GM12891 (cell line): ENCODE measurements around the gene TEX28.
"Not testable (repeated sequence)": the region's sequence is repeated elsewhere in the genome, so short reads cannot be mapped to it uniquely, and the experiment has no call there.

ENCODE experiments used
- DNase-seq: peaks from one replicate; pipeline ENCODE4 v3.0.0; 2011; ENCODE audit warnings: low spot score; ENCODE audit not compliant: insufficient read length
- FAIRE-seq: peaks from 2 replicates; lab custom pipeline; 2011; peaks lifted over from hg19 to GRCh38; lab: Jason Lieb, UNC
- PAX5 ChIP-seq: IDR thresholded peaks from 2 replicates; pipeline ENCODE4 v1.6.1; 2011; ENCODE audit warnings: low read length, moderate library complexity, mild to moderate bottlenecking; ENCODE audit not compliant: insufficient read depth, severe bottlenecking
- POLR2A ChIP-seq: IDR thresholded peaks from 2 replicates; pipeline ENCODE4 v1.6.1; 2011; ENCODE audit warnings: low read depth, low read length, control low read depth
- POLR2AphosphoS5 ChIP-seq: IDR thresholded peaks from 2 replicates; pipeline ENCODE4 v1.6.1; 2011; ENCODE audit warnings: low read depth, low read length, control low read depth
- POU2F2 ChIP-seq: IDR thresholded peaks from 2 replicates; pipeline ENCODE4 v1.6.1; 2011; ENCODE audit warnings: low read depth, mild to moderate bottlenecking, control low read depth, low read length, moderate library complexity
- SPI1 ChIP-seq: IDR thresholded peaks from 2 replicates; pipeline ENCODE4 v1.6.1; 2011; ENCODE audit warnings: low read depth, low read length, control low read depth
- TAF1 ChIP-seq: IDR thresholded peaks from 2 replicates; pipeline ENCODE4 v1.6.1; 2011; ENCODE audit warnings: low read depth, low read length, control low read depth

TEX28 gene

DNA sequence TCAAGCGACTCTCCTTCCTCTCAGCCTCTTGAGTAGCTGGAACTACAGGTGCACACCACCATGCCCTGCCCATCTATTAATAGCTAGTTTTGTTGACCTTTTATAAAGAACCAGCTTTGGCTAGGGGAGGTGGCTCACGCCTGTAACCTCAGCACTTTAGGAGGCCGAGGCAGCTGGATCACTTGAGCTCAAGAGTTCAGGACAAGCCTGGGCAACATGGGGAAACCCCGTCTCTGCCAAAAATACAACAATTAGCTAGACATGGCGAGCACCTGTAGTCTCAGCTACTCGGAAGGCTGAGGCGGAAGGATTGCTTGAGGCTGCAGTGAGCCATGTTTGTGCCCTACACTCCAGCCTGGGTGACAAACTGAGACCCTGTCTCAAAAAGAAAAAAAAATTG is 3.4 kb upstream of the TEX28 start:
- TF ChIP-seq PAX5 (no peak), POLR2A (no peak), SPI1 (no peak), TAF1 (no peak), POLR2AphosphoS5 (no peak)
- peak; percentile 92 for FAIRE-seq
- no peak for DNase-seq

- TF ChIP-seq SPI1 (no peak), TAF1 (no peak), PAX5 (no peak), POLR2AphosphoS5 (no peak)
- FAIRE-seq (no peak), DNase-seq (no peak)
Observed at GRCh38 chrX:154296731-154297130, 1.8 kb upstream of the TEX28 start.

- no peak for DNase-seq
- FAIRE-seq: no peak
- TF ChIP-seq POLR2A (no peak), TAF1 (no peak), POLR2AphosphoS5 (no peak), PAX5 (no peak), POU2F2 (no peak), SPI1 (no peak)
Observed at GRCh38 chrX:154295664-154296310, 863 bp upstream of the TEX28 start, which contains the start of gene TKTL1. Gene TKTL1, plus strand, starts transcription at chrX:154295795. Its CDS starts 65 bp downstream, at chrX:154295860.

- FAIRE-seq, DNase-seq: not testable (repeated sequence)
Observed at GRCh38 chrX:154286406-154286805, 8.5 kb downstream of the TEX28 start.

DNA sequence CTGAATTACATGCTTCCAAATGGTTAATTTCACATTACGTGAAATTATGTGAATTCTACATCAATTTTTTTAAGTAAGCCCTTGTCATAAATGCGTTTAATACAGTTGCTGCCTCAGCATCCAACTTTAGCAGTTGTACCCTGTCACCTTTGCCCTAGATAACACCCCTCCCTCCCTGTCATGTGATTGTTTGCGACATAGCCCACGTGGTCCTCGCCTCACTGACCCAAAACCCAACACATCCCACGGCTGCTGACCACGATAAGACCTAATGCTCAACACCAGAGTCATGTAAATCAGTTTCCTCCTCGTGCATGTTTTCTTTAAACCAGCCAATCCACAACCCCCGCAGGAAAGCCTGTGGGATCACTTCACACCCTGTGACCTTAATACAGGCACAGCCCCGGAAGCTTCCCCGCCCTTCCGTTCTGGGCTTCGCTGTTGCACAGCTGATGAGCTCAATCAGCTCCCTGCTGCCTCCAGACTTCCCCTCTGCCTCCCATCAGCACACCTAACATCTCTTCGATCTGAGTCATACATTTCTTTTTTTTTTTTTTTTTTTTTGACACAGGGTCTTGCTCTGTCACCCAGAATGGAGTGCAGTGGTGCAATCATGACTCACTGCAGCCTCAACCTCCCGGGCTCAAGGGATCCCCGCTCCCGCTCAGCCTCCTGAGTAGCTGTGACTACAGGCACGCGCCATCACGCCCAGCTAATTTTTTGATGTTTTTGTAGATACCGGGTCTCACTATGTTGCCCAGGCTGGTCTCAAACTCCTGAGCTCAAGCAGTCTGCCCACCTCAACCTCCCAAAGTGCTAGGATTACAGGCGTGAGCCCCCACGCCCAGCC is 10.2 kb downstream of the TEX28 start:
- not testable (repeated sequence) for FAIRE-seq, DNase-seq

DNA sequence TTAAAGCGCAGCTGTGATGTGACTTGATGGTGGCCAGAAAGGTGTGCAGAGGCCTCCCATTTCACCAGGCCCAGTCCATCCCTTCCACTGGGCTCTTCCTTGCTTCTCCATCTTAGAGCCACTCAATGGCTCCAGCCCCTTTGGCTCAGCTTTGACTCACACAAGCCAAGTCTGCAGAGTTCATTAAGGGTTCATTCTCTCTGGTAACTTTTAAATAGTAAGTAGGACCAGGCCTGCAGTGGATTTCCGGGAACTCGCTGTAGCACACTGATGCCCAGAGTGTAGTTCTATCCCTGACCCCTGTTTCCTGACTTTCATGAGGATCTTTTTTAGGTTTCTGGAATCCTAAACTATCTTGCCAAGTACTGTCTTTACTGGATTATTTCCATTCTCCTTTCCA is 25.7 kb downstream of the TEX28 start:
- FAIRE-seq, DNase-seq: not testable (repeated sequence)

- not testable (repeated sequence) for DNase-seq, FAIRE-seq
Observed at GRCh38 chrX:154263072-154263471, 31.9 kb downstream of the TEX28 start.

DNA sequence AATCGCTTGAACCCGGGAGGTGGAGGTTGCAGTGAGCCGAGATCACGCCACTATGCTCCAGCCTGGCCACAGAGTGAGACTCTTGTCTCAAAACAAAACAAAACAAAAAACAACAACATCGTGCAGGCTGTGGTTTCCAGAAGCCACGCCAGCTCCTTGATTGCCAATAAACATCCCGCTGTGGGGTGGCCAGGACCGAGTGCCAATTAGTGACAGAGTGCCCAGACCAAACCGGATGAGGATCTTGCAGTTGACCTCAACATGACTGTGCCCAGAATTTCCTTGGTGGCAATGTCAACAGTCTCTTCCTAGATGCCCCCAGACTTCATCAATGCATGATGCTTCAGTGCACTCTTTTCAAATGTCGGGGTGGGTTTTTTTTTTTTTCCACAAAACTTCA is 36.2 kb downstream of the TEX28 start:
- not testable (repeated sequence) for FAIRE-seq, DNase-seq

DNA sequence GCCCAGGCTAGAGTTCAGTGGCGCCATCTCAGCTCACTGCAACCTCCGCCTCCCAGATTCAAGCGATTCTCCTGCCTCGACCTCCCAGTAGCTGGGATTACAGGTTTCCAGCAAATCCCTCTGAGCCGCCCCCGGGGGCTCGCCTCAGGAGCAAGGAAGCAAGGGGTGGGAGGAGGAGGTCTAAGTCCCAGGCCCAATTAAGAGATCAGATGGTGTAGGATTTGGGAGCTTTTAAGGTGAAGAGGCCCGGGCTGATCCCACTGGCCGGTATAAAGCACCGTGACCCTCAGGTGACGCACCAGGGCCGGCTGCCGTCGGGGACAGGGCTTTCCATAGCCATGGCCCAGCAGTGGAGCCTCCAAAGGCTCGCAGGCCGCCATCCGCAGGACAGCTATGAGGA is 37.6 kb downstream of the TEX28 start, which contains the start of gene OPN1MW3:
OPN1MW3 (plus strand) TSS at position 301 of the 400 bp plus-strand sequence; CDS start at position 339, 38 bp downstream.
- not testable (repeated sequence) for DNase-seq, FAIRE-seq

DNA sequence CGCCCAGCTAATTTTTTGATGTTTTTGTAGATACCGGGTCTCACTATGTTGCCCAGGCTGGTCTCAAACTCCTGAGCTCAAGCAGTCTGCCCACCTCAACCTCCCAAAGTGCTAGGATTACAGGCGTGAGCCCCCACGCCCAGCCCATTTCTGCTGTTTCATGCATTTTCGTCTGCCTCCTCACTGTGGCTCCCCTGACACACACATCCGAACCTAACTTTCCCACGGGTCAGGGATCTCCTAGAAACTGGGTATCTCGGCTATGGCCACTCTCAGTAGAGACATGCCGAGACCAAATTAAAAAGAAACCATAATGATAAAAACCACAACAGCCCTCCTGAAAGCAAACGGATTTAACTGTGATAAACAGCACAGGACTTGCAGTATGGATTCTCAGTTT is 46.8 kb downstream of the TEX28 start:
- not testable (repeated sequence) for FAIRE-seq, DNase-seq

- not testable (repeated sequence) for FAIRE-seq, DNase-seq
Observed at GRCh38 chrX:154247377-154248045, 47.4 kb downstream of the TEX28 start.

DNA sequence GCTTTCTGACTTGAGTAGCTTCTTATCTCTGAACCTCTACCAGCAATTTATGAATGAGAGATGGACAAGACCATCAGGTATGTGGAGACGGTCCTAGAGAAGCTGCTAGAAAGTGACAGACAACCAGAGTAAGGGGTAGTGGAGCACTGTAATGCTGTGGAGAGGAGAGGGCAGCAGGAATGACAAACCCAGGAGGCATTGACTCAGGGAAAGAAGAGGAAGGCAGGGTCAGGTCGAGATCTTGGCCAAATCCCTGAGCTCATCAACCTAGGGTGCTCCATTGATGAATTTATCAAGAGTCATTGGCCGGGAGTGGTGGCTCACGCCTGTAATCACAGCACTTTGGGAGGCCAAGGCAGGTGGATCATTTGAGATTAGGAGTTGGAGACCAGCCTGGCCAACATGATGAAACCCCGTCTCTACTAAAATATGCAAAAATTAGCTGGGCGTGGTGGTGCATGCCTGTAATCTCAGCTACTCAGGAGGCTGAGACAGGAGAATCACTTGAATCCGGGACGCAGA is 54.9 kb downstream of the TEX28 start:
- not testable (repeated sequence) for FAIRE-seq, DNase-seq

DNA sequence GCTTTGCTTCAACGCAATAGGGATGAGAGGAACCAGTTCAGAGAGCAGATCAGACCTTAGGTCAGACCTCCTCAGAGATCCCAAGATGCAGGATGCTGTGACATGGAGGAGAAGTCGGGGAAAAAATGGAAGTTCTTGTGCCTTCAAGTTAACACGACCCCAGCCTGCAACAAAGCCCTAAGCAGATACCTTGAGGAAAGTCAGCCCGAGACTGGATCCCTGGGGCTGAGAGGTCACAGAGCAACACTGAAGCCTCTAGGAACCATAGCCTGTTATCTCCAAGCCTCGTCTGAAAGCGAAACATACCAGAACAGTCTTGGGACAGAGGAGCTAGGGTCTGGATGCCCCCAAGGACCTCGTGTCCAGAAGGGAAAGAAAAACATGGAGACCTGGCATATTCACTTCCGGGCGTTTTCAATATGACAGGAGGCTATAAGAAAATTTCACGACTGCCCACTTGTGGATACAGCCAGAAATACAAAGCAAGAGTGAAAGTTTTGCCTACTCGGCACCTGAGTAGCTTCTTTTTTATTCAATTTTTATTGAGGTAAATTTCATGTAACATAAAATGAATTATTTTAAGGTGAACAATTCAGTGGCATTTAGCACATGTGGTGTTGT is 55.9 kb downstream of the TEX28 start:
- DNase-seq, FAIRE-seq: not testable (repeated sequence)

- not testable (repeated sequence) for FAIRE-seq, DNase-seq
Observed at GRCh38 chrX:154233620-154234019, 61.3 kb downstream of the TEX28 start.

DNA sequence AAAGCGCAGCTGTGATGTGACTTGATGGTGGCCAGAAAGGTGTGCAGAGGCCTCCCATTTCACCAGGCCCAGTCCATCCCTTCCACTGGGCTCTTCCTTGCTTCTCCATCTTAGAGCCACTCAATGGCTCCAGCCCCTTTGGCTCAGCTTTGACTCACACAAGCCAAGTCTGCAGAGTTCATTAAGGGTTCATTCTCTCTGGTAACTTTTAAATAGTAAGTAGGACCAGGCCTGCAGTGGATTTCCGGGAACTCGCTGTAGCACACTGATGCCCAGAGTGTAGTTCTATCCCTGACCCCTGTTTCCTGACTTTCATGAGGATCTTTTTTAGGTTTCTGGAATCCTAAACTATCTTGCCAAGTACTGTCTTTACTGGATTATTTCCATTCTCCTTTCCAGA is 63.5 kb downstream of the TEX28 start:
- FAIRE-seq, DNase-seq: not testable (repeated sequence)

GRCh38 chrX:154226706-154227105 is 68.2 kb downstream of the TEX28 start:
- FAIRE-seq, DNase-seq: not testable (repeated sequence)

GRCh38 chrX:154225292-154225691 is 69.6 kb downstream of the TEX28 start:
- not testable (repeated sequence) for DNase-seq, FAIRE-seq
